ENCODE data around the gene GALR2.

The GALR2 gene

GRCh38 chr17:76125922-76126321 lies 51.3 kb downstream of the GALR2 start:
- no peak for DNase-seq (ENCODE audit: low read depth in 2 of 2)

Measured in fibroblast of skin of left biceps (primary cell).